NCI-H187 (cell line): ENCODE data around the gene SEC22A.
A peak's percentile ranks its signal among the peaks of the same experiment; 100 is the strongest.

Source experiments
- DNase-seq, 2 experiments: peaks; one replicate each; lab custom pipeline; 2025; lab: John Stamatoyannopoulos, UW

Gene SEC22A

GRCh38 chr3:123201557-123202427 is at the start of gene SEC22A:
SEC22A (plus strand) TSS chr3:123201943; CDS start chr3:123209218, 7,275 bp downstream.
- peak; percentile 86 to 98 for DNase-seq

- no peak for DNase-seq
Observed at GRCh38 chr3:123152687-123153086, 49.1 kb upstream of the SEC22A start.

- no peak for DNase-seq
Observed at GRCh38 chr3:123153125-123154019, 48.4 kb upstream of the SEC22A start.

- DNase-seq: no peak
Observed at GRCh38 chr3:123154020-123154985, 47.4 kb upstream of the SEC22A start.

- DNase-seq: no peak
Observed at GRCh38 chr3:123155471-123156011, 46.2 kb upstream of the SEC22A start.

GRCh38 chr3:123156276-123156995 is 45.3 kb upstream of the SEC22A start:
- DNase-seq: no peak

GRCh38 chr3:123157209-123157597 is 44.5 kb upstream of the SEC22A start:
- DNase-seq: no peak

GRCh38 chr3:123157598-123158287 is 44.0 kb upstream of the SEC22A start:
- no peak for DNase-seq

GRCh38 chr3:123158330-123158729 is 43.4 kb upstream of the SEC22A start:
- DNase-seq: no peak

GRCh38 chr3:123158899-123159390 is 42.8 kb upstream of the SEC22A start:
- DNase-seq: no peak

GRCh38 chr3:123159926-123160635 is 41.7 kb upstream of the SEC22A start:
- no peak for DNase-seq

GRCh38 chr3:123161167-123161566 is 40.6 kb upstream of the SEC22A start:
- DNase-seq: no peak

GRCh38 chr3:123163141-123163540 is 38.6 kb upstream of the SEC22A start:
- DNase-seq: no peak

GRCh38 chr3:123165163-123165562 is 36.6 kb upstream of the SEC22A start:
- DNase-seq: no peak

GRCh38 chr3:123167686-123168085 is 34.1 kb upstream of the SEC22A start:
- no peak for DNase-seq

GRCh38 chr3:123168122-123168521 is 33.6 kb upstream of the SEC22A start:
- no peak for DNase-seq

- DNase-seq: no peak
Observed at GRCh38 chr3:123168605-123169004, 33.1 kb upstream of the SEC22A start.

- DNase-seq: no peak
Observed at GRCh38 chr3:123169492-123169929, 32.2 kb upstream of the SEC22A start.

- DNase-seq: no peak
Observed at GRCh38 chr3:123169930-123170329, 31.8 kb upstream of the SEC22A start.
